Neuronal stem cell (in vitro differentiated cells): Measurements from ENCODE around the gene ZNF845.
A peak's percentile ranks its signal among the peaks of the same experiment; 100 is the strongest.

ENCODE experiments used
- DNase-seq: peaks from one replicate; pipeline ENCODE4 v3.0.0-alpha.2; 2013; ENCODE audit warnings: low spot score
- H2AFZ ChIP-seq: one replicate; pipeline ENCODE4 v1.6.1; 2013; ENCODE audit warnings: mild to moderate bottlenecking, low read length, inconsistent platforms
- H2AK5ac ChIP-seq: 2 replicates; pipeline ENCODE4 v1.6.1; 2013; ENCODE audit warnings: low read depth, mild to moderate bottlenecking, inconsistent platforms, low read length, moderate library complexity, mixed read lengths
- H2BK120ac ChIP-seq: 2 replicates; pipeline ENCODE4 v1.6.1; 2013; ENCODE audit warnings: low read depth, mild to moderate bottlenecking, inconsistent platforms, low read length, moderate library complexity, mixed read lengths
- H2BK12ac ChIP-seq: one replicate; pipeline ENCODE4 v1.6.1; 2013; ENCODE audit warnings: low read length, inconsistent platforms
- H2BK15ac ChIP-seq: 2 replicates; pipeline ENCODE4 v1.6.1; 2013; ENCODE audit warnings: mild to moderate bottlenecking, low read length, inconsistent platforms, mixed read lengths
- H2BK5ac ChIP-seq: one replicate; pipeline ENCODE4 v1.6.1; 2013; ENCODE audit warnings: inconsistent platforms, mild to moderate bottlenecking, low read length, moderate library complexity
- H3K14ac ChIP-seq: one replicate; pipeline ENCODE4 v1.6.1; 2013; ENCODE audit warnings: low read length, inconsistent platforms
- H3K18ac ChIP-seq: 2 replicates; pipeline ENCODE4 v1.6.1; 2013; ENCODE audit warnings: low read length, inconsistent platforms
- H3K23ac ChIP-seq: 2 replicates; pipeline ENCODE4 v1.6.1; 2013; ENCODE audit warnings: low read depth, mild to moderate bottlenecking, mixed read lengths, low read length, inconsistent platforms; ENCODE audit not compliant: poor library complexity
- H3K27ac ChIP-seq: replicated peaks from 3 replicates; pipeline ENCODE4 v1.5.1; 2013; ENCODE audit warnings: low read length, inconsistent platforms
- H3K27me3 ChIP-seq, 3 experiments: 2 replicates each; pipeline ENCODE4 v1.6.1; 2013; ENCODE audit warnings: low read length in 3 of 3, mild to moderate bottlenecking in 2 of 3, inconsistent platforms in 1 of 3, low read depth in 1 of 3, mixed read lengths in 1 of 3, moderate library complexity in 1 of 3; ENCODE audit not compliant: control insufficient read depth in 3 of 3, insufficient read depth in 3 of 3
- H3K36me3 ChIP-seq, 2 donors: replicated peaks in 1 of 2; 2 replicates each; pipeline ENCODE4 v1.6.1; 2013; ENCODE audit warnings: low read length in 2 of 2; ENCODE audit not compliant: control insufficient read depth in 2 of 2, insufficient read depth in 2 of 2
- H3K4ac ChIP-seq: 2 replicates; pipeline ENCODE4 v1.6.1; 2013; ENCODE audit warnings: inconsistent platforms, mild to moderate bottlenecking, low read length, moderate library complexity
- H3K4me1 ChIP-seq, 2 donors: 1 replicate in 1 of 2; 2 replicates in 1 of 2; pipeline ENCODE4 v1.6.1; 2013; ENCODE audit warnings: low read length in 2 of 2, low read depth in 1 of 2; ENCODE audit not compliant: control insufficient read depth in 2 of 2, insufficient read depth in 1 of 2
- H3K4me2 ChIP-seq: one replicate; pipeline ENCODE4 v1.6.1; 2013; ENCODE audit warnings: mild to moderate bottlenecking, low read length, inconsistent platforms; ENCODE audit not compliant: insufficient read depth, poor library complexity, severe bottlenecking
- H3K4me3 ChIP-seq, 2 donors: 2 replicates each; pipeline ENCODE4 v1.5.1; 2013; ENCODE audit warnings: low read length in 2 of 2, mild to moderate bottlenecking in 2 of 2, inconsistent platforms in 1 of 2, moderate library complexity in 1 of 2
- H3K79me1 ChIP-seq: one replicate; pipeline ENCODE4 v1.6.1; 2013; ENCODE audit warnings: low read depth, mild to moderate bottlenecking, inconsistent platforms, low read length, moderate library complexity
- H3K9ac ChIP-seq: one replicate; pipeline ENCODE4 v1.6.1; 2013; ENCODE audit warnings: mild to moderate bottlenecking, low read depth, low read length, inconsistent platforms; ENCODE audit not compliant: poor library complexity
- H3K9me3 ChIP-seq, 2 donors: replicated peaks in 1 of 2; 2 replicates each; pipeline versions ENCODE3 to v1.6.1; 2013; ENCODE audit warnings: low read length in 2 of 2, mild to moderate bottlenecking in 2 of 2, inconsistent platforms in 1 of 2, low read depth in 1 of 2, mixed read lengths in 1 of 2, moderate library complexity in 1 of 2; ENCODE audit not compliant: control insufficient read depth in 2 of 2, insufficient read depth in 1 of 2
- H4K8ac ChIP-seq: one replicate; pipeline ENCODE4 v1.6.1; 2013; ENCODE audit warnings: low read depth, mild to moderate bottlenecking, inconsistent platforms, low read length, moderate library complexity
- H4K91ac ChIP-seq: one replicate; pipeline ENCODE4 v1.6.1; 2013; ENCODE audit warnings: low read length, low read depth, mild to moderate bottlenecking, inconsistent platforms; ENCODE audit not compliant: poor library complexity
- WGBS, 2 donors: extraction: QIAGEN DNeasy Blood & Tissue Kit; methylation state at CpG; one replicate each; pipeline ENCODE4 v1.1.7; 2013; ENCODE audit warnings: missing lambda C conversion rate in 2 of 2, mixed read lengths in 1 of 2; ENCODE audit not compliant: insufficient read length in 2 of 2, insufficient replicate concordance in 1 of 2; ENCODE audit errors: extremely low coverage in 2 of 2; 5-methylcytosine and 5-hydroxymethylcytosine counted together

The ZNF845 gene

GRCh38 chr19:53365134-53365898 is 31.8 kb downstream of the ZNF845 start, which contains the start of gene ZNF525:
Gene ZNF525, plus strand, starts transcription at chr19:53365705. Its CDS starts 6,577 bp downstream, at chr19:53372282.
- Histone ChIP-seq H3K79me1 (no peaks in the 10 kb centered on the region), H3K4me3 (peak within 1 kb of the TSS; percentile 55 to 92), H3K27ac (no peak within 1 kb of the TSS), H2AK5ac (no peak within 1 kb of the TSS), H3K18ac (no peak within 1 kb of the TSS), H4K91ac (no peak within 1 kb of the TSS), H3K4ac (no peak within 1 kb of the TSS), H3K23ac (peak within 1 kb of the TSS; percentile 31), H2BK5ac (no peak within 1 kb of the TSS), H2BK15ac (no peak within 1 kb of the TSS), H4K8ac (no peak within 1 kb of the TSS), H3K27me3 (no peaks in the 10 kb centered on the region), H3K4me1 (peaks cover 0 to 3% of the 10 kb centered on the region in 2 donors), H3K36me3 (no peaks in the 10 kb centered on the region), H3K9ac (peak within 1 kb of the TSS; percentile 91), H3K9me3 (peaks cover 0 to 4% of the 10 kb centered on the region in 2 donors), H2BK120ac (no peak within 1 kb of the TSS), H3K14ac (no peak within 1 kb of the TSS), H3K4me2 (peak within 1 kb of the TSS; percentile 80), H2AFZ (peak within 1 kb of the TSS; percentile 94), H2BK12ac (no peak within 1 kb of the TSS)
- WGBS, 2 donors: no CpG with 5 or more reads among the region's 45 CpGs
- peak; percentile 80 for DNase-seq

- H3K23ac ChIP-seq: peak overlapping the region; percentile 31
- H3K9ac ChIP-seq: peak overlapping the region; percentile 91
- H3K14ac ChIP-seq: no peak overlapping the region
- no peak overlapping the region for H2BK15ac ChIP-seq
- no peak overlapping the region for H3K18ac ChIP-seq
- no peak for DNase-seq
- no peak overlapping the region for H2BK5ac ChIP-seq
- H3K4me1 ChIP-seq: peaks cover 0 to 3% of the 10 kb centered on the region in 2 donors
- no CpG with 5 or more reads among the region's 32 CpGs for WGBS, 2 donors
- H2AFZ ChIP-seq: peak overlapping the region; percentile 94
- no peaks in the 10 kb centered on the region for H3K79me1 ChIP-seq
- H3K4me2 ChIP-seq: peak overlapping the region; percentile 80
- H3K27ac ChIP-seq: no peak overlapping the region
- H2AK5ac ChIP-seq: no peak overlapping the region
- H3K4me3 ChIP-seq: peak overlapping the region; percentile 55 to 92
- no peak overlapping the region for H2BK12ac ChIP-seq
- peaks cover 0 to 4% of the 10 kb centered on the region in 2 donors for H3K9me3 ChIP-seq
- no peak overlapping the region for H4K8ac ChIP-seq
- no peaks in the 10 kb centered on the region for H3K36me3 ChIP-seq
- no peak overlapping the region for H2BK120ac ChIP-seq
- no peak overlapping the region for H4K91ac ChIP-seq
- H3K4ac ChIP-seq: no peak overlapping the region
- no peaks in the 10 kb centered on the region for H3K27me3 ChIP-seq
Observed at GRCh38 chr19:53365899-53366493, 32.4 kb downstream of the ZNF845 start.

GRCh38 chr19:53372196-53372595 is 38.6 kb downstream of the ZNF845 start:
- no peaks in the 10 kb centered on the region for H3K4me1 ChIP-seq
- H3K18ac ChIP-seq: no peak overlapping the region
- H3K79me1 ChIP-seq: peaks cover 4% of the 10 kb centered on the region
- DNase-seq: no peak
- H2BK5ac ChIP-seq: no peak overlapping the region
- no peak overlapping the region for H2BK12ac ChIP-seq
- no peak overlapping the region for H4K91ac ChIP-seq
- H3K4ac ChIP-seq: no peak overlapping the region
- no peak overlapping the region for H2AK5ac ChIP-seq
- H3K27ac ChIP-seq: no peak overlapping the region
- H3K9ac ChIP-seq: no peak overlapping the region
- no peak overlapping the region for H2BK15ac ChIP-seq
- peaks cover 0 to 12% of the 10 kb centered on the region in 2 donors for H3K36me3 ChIP-seq
- H3K4me2 ChIP-seq: no peak overlapping the region
- H2BK120ac ChIP-seq: no peak overlapping the region
- no peaks in the 10 kb centered on the region for H3K9me3 ChIP-seq
- no peak overlapping the region for H3K4me3 ChIP-seq
- H3K27me3 ChIP-seq: no peaks in the 10 kb centered on the region
- H3K14ac ChIP-seq: no peak overlapping the region
- no CpG with 5 or more reads among the region's 4 CpGs for WGBS, 2 donors
- H2AFZ ChIP-seq: no peak overlapping the region
- H4K8ac ChIP-seq: no peak overlapping the region
- no peak overlapping the region for H3K23ac ChIP-seq

DNA sequence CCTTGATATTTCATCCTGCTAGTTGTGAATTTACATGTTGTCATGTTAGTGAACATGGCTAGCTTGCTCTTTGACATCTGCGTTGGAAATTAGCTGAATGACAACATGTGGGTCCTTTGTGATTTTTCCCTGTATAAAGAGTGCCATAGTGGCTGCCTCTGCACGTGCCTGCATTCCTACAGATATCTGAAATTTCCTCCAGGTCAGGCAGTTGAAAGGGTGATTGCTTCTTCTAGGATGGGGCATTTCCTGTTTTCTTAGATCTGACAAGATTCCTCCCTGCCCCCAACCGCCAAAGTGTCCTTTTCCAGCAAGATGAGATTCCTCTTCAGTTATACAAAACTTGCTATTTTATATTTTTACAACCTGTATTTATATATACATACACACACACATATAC is 40.7 kb downstream of the ZNF845 start:
- H3K23ac ChIP-seq: no peak overlapping the region
- WGBS, 2 donors: no CpG with 5 or more reads among the region's 3 CpGs
- no peak overlapping the region for H3K4me3 ChIP-seq
- H3K79me1 ChIP-seq: peaks cover 4% of the 10 kb centered on the region
- H2BK12ac ChIP-seq: no peak overlapping the region
- no peak overlapping the region for H2AK5ac ChIP-seq
- H4K8ac ChIP-seq: no peak overlapping the region
- peaks cover 0 to 10% of the 10 kb centered on the region in 2 donors for H3K9me3 ChIP-seq
- H3K14ac ChIP-seq: no peak overlapping the region
- H3K9ac ChIP-seq: no peak overlapping the region
- peaks cover 2 to 12% of the 10 kb centered on the region in 2 donors for H3K36me3 ChIP-seq
- no peak overlapping the region for H2AFZ ChIP-seq
- no peak overlapping the region for H3K18ac ChIP-seq
- DNase-seq: no peak
- no peaks in the 10 kb centered on the region for H3K27me3 ChIP-seq
- no peaks in the 10 kb centered on the region for H3K4me1 ChIP-seq
- H3K4me2 ChIP-seq: no peak overlapping the region
- H4K91ac ChIP-seq: no peak overlapping the region
- no peak overlapping the region for H3K4ac ChIP-seq
- no peak overlapping the region for H2BK120ac ChIP-seq
- no peak overlapping the region for H3K27ac ChIP-seq
- no peak overlapping the region for H2BK5ac ChIP-seq
- no peak overlapping the region for H2BK15ac ChIP-seq
